Measurements from ENCODE around the gene ABCA13. TPM values are rescaled to one million over a fixed set of nuclear protein-coding genes. Genes with fewer than 3 reads are reported as not detected.

Gene ABCA13
- polyA plus RNA-seq, 1 donor (not counting 4 experiments of a cell fraction or from before 2014, with no cell fraction given) = 0.76 TPM

DNA sequence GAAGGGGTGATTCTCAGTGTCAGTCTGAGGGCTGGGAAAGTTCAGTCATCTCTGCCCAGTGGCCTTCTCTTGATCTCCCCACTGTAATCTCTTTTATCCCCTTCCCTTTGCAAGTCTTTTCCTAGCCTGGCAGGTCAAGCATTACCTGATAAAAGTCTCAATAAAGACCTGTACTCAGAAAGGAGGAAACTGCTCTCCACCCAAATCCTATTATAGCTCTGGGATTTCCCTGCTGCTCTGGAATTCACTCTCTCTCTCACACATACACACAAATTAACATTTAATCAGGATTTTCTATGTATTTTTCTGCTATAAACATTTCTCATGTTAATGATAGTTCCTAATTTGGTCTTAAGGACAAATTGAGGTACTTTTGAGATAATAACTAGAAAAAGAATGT lies 46.5 kb downstream of the ABCA13 start:
- no peak for DNase-seq (ENCODE audit: low read depth, low spot score)
- H3K27me3 ChIP-seq (ENCODE audit: control insufficient read depth, extremely low read depth, insufficient read depth, low read length) = no peaks in the 10 kb centered on the region
- no peaks in the 10 kb centered on the region for H3K36me3 ChIP-seq (ENCODE audit: control insufficient read depth in 2 of 2, extremely low read depth in 1 of 2, insufficient read depth in 2 of 2, low read length in 2 of 2)
- FAIRE-seq = no peak
- no peaks in the 10 kb centered on the region for H4K20me1 ChIP-seq (ENCODE audit: control insufficient read depth, extremely low read depth, insufficient read depth, low read length)
- no peak overlapping the region for H3K4me3 ChIP-seq (ENCODE audit: control insufficient read depth in 2 of 3, extremely low read depth in 1 of 3, insufficient read depth in 2 of 3, low read depth in 1 of 3, low read length in 3 of 3)
- TF ChIP-seq EZH2 (IDR thresholded peaks at IDR 0.05; ENCODE audit: low read length) = no peak
- TF ChIP-seq CTCF (optimal IDR thresholded peaks at IDR 0.05 in 1 of 3, IDR thresholded peaks at IDR 0.05 in 1 of 3, conservative IDR thresholded peaks at IDR 0.05 in 1 of 3; ENCODE audit: extremely low read depth in 1 of 3, insufficient read depth in 2 of 3, low read length in 3 of 3) = no peak
- no peak overlapping the region for H3K4me2 ChIP-seq (ENCODE audit: control insufficient read depth, extremely low read depth, insufficient read depth, low read depth, low read length)
- H3K9me1 ChIP-seq (ENCODE audit: control insufficient read depth, extremely low read depth, insufficient read depth, low read length) = no peaks in the 10 kb centered on the region
- H3K27ac ChIP-seq (ENCODE audit: control insufficient read depth, insufficient read depth, low read length) = no peak overlapping the region
- H3K9me3 ChIP-seq (ENCODE audit: control insufficient read depth, low read depth, low read length) = no peaks in the 10 kb centered on the region
- H3K4me1 ChIP-seq (ENCODE audit: control insufficient read depth, extremely low read depth, insufficient read depth, low read length) = no peaks in the 10 kb centered on the region
- no peak overlapping the region for H2AFZ ChIP-seq (ENCODE audit: control insufficient read depth, low read length)
- no peak overlapping the region for H3K9ac ChIP-seq (ENCODE audit: control insufficient read depth, extremely low read depth, insufficient read depth, low read length)
- dilution Hi-C loops (cut with MboI; ENCODE audit: extremely low pct_ligation_motif_present, low sequenced_read_pairs) = no loop called here
- H3K79me2 ChIP-seq (ENCODE audit: control insufficient read depth, insufficient read depth, low read length) = no peaks in the 10 kb centered on the region

GRCh38 chr7:48224042-48224441 lies 52.8 kb downstream of the ABCA13 start:
- H3K36me3 ChIP-seq (ENCODE audit: control insufficient read depth in 2 of 2, extremely low read depth in 1 of 2, insufficient read depth in 2 of 2, low read length in 2 of 2) = no peaks in the 10 kb centered on the region
- H3K27ac ChIP-seq (ENCODE audit: control insufficient read depth, insufficient read depth, low read length) = no peak overlapping the region
- DNase-seq (ENCODE audit: low read depth, low spot score) (no peak), FAIRE-seq (no peak)
- H3K4me2 ChIP-seq (ENCODE audit: control insufficient read depth, extremely low read depth, insufficient read depth, low read depth, low read length) = no peak overlapping the region
- dilution Hi-C loops (cut with MboI; ENCODE audit: extremely low pct_ligation_motif_present, low sequenced_read_pairs) = no loop called here
- H3K79me2 ChIP-seq (ENCODE audit: control insufficient read depth, insufficient read depth, low read length) = no peaks in the 10 kb centered on the region
- H3K27me3 ChIP-seq (ENCODE audit: control insufficient read depth, extremely low read depth, insufficient read depth, low read length) = peaks cover 5% of the 10 kb centered on the region
- no peak overlapping the region for H2AFZ ChIP-seq (ENCODE audit: control insufficient read depth, low read length)
- no peak overlapping the region for H3K4me3 ChIP-seq (ENCODE audit: control insufficient read depth in 2 of 3, extremely low read depth in 1 of 3, insufficient read depth in 2 of 3, low read depth in 1 of 3, low read length in 3 of 3)
- H3K4me1 ChIP-seq (ENCODE audit: control insufficient read depth, extremely low read depth, insufficient read depth, low read length) = no peaks in the 10 kb centered on the region
- H3K9ac ChIP-seq (ENCODE audit: control insufficient read depth, extremely low read depth, insufficient read depth, low read length) = no peak overlapping the region
- H3K9me1 ChIP-seq (ENCODE audit: control insufficient read depth, extremely low read depth, insufficient read depth, low read length) = no peaks in the 10 kb centered on the region
- H3K9me3 ChIP-seq (ENCODE audit: control insufficient read depth, low read depth, low read length) = no peaks in the 10 kb centered on the region
- no peaks in the 10 kb centered on the region for H4K20me1 ChIP-seq (ENCODE audit: control insufficient read depth, extremely low read depth, insufficient read depth, low read length)
- no peak for TF ChIP-seq CTCF (optimal IDR thresholded peaks at IDR 0.05 in 1 of 3, IDR thresholded peaks at IDR 0.05 in 1 of 3, conservative IDR thresholded peaks at IDR 0.05 in 1 of 3; ENCODE audit: extremely low read depth in 1 of 3, insufficient read depth in 2 of 3, low read length in 3 of 3)
- no peak for TF ChIP-seq EZH2 (IDR thresholded peaks at IDR 0.05; ENCODE audit: low read length)
